Pulmonary artery endothelial cell (primary cell): ENCODE data around the gene NCAPG2. TPM values are rescaled to one million over a fixed set of nuclear protein-coding genes. Genes with fewer than 3 reads are reported as not detected.
A peak's percentile ranks its signal among the peaks of the same experiment; 100 is the strongest.
"Not testable (repeated sequence)": the region's sequence is repeated elsewhere in the genome, so short reads cannot be mapped to it uniquely, and the experiment has no call there.

Experiments
- DNase-seq: peaks from one replicate; pipeline ENCODE4 v3.0.0-alpha.2; 2011; ENCODE audit warnings: low read depth, low spot score
- total RNA-seq: library from RNA; depleted of rRNA; stranded (reverse); fragments of >200 nt; gene quantifications from 2 replicates; pipeline ENCODE4 v1.2.3, GENCODE V29; 2014

The NCAPG2 gene
- total RNA-seq, 1 donor from 2014 or later: 27.4 TPM

DNA sequence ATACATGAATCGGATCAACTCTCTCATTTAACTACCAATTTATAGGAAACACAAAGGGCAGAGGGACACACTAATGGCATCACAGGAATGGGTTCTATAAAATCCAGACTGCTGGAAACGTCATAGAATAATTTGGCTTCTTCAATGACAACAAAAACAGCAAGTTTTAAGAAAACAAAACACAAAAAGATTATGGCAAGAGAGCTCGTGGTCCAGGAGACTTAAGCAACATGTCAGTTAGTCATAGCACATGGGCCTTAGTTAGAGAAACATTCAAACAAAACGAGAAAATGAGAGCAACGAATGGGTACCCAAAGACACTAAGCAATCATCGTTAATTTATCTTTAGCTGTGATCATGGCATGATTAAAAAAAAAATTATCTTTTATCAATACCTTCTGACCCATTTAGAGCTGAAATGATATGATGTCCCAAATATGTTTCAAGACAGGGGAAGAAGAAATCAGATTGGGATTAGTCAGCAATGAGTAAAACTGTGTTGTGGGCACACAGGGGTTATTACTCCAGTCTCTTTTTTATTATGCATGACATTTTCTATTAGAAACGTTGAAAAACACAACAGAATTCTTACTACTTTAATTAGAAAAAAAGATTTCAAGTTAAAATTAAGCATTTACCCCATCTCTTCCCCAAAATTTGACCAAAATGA lies 28.3 kb downstream of the NCAPG2 start:
- DNase-seq: no peak

DNA sequence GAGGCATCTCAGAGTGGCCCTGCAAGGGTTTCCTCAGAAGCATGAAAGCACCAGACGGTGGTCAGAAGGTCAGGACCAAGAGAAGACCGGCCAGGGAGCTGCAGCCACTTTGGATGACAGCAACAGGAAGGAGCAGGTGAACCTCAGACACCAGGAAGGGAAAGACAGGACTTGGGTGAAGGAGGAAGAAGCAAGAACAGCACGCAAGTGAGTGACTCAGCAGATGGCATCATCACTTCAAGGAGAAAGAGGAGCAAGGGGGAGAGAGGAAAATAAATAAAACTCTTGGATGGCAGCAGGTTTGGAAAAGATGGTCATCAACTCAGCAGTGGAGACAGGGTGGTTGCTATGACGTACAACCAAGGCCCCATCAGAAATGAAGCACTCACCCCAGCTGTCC lies 31.6 kb downstream of the NCAPG2 start:
- DNase-seq: no peak

DNA sequence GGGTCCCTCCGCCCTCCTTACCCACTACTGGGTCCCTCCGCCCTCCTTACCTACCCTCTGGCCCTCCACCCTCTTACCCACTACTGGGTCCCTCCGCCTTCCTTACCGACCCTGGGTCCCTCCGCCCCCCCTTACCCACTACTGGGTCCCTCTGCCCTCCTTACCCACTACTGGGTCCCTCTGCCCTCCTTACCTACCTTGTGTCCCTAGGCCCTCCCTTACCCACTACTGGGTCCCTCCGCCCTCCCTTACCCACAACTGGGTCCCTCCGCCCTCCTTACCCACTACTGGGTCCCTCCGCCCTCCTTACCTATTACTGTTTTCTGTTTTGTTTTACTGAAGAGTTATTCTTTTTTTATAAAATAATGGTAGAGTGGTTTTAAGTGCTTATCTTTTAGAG lies 36.5 kb downstream of the NCAPG2 start:
- not testable (repeated sequence) for DNase-seq

DNA sequence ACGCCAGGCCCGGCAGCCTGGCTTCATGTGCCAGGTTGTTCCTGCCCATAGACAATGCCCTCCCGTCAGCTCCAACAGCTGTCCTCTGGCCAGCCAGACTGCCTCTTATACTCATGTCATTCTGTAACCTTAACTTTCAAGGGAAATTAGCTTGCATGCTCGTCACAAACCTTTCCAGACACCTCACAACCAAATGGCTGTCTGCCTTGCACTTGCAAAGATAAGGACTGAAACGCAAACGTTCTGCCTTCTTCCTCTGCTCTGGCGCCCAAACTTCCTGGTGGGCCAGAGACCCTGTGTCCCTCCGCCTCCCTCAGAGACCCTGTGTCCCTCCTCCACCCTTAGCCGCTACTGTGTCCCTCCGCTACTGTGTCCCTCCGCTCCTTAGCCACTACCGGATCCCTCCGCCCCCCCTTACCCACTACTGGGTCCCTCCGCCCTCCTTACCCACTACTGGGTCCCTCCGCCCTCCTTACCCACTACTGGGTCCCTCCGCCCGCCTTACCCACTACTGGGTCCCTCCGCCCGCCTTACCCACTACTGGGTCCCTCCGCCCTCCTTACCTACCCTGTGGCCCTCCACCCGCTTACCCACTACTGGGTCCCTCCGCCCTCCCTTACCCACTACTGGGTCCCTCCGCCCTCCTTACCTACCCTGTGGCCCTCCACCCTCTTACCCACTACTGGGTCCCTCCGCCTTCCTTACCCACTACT lies 37.5 kb downstream of the NCAPG2 start:
- not testable (repeated sequence) for DNase-seq

DNA sequence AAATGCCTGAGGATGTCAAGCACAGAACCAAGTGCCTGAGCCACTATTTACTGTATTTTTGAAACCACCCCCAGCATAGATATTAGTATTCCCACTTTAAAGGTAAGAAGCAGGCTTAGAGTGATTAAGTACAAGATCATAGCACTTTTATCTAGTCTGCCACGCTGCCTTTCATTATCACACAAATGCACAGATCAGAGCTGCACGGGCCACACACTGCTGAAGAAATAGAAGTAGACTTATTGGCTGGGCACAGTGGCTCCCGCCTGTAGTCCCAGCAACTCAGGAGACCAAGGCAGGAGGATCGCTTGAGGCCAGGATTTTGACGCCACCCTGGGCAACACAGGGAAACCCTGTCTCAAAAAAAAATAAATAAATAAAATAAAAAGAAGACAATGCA lies 38.2 kb downstream of the NCAPG2 start:
- no peak for DNase-seq

DNA sequence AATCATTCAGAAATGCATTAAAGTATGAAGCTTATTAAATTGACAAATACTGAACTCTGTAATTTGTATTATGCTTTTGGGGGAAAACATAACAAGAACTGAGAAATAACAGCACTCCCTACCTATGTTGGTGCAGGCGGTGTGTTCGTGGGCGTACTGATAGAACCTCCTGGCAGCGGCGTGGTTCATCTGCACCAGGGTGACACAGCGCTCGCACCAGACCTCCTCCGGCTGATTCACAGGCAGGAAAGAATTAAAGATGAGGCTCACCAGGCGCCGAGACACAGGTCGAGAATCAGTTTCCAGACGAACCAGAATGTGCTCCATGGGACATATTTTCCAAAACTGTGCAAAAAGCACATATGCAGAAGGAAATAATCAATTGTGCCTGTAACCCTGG lies 40.2 kb downstream of the NCAPG2 start:
- no peak for DNase-seq

DNA sequence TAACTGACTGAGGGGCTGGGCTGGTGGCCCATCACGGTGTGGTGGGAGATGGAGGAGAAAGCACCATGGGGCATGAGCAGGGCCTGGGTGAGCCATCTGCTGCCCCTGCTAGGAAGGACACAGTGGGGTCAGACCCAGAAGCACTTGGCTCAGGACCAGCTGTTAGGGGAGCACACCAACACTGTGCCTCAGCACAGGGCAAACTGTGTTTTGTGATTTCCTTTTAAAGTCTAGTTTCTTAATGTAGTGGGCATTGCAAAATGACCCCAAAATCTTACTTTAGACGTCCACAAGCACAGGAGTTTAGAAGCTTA lies 41.2 kb downstream of the NCAPG2 start:
- DNase-seq: no peak

DNA sequence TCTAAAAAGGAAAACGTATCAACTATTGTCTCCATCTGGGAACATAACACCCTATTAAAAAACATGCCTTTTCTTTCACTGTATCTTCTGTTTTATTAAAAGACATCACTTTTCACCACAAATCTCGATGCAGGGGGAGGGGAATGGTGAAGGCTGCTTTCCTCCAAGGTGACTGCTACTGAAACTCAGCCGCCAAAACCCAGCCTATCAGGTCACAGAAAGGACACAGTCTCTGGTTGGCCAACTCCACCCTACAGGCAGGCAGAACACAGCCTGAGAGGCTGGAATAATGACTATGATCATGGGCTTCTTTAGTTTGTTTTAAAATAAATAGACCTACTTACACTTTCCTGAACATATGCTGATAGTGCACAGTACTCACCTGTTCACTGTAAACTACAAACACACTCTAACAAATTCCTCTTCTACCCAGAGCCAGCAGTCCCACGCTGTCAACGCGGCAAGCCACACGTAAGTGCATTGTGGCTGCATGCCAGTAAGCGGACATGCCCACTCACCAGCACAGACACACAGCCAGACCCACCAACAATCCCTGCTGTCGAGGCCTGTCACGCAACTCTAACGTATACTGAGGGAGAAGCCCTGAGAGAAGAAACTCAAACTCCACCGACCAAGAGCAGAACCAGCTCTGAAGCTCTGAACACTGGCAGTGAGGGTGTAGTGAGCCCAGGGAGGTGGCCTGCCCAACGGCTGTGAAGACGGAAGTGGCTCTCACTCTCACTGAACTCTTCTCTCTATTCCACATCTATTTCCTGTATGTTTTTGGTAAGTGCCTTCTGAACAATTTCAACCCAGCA lies 41.8 kb downstream of the NCAPG2 start:
- DNase-seq: no peak

DNA sequence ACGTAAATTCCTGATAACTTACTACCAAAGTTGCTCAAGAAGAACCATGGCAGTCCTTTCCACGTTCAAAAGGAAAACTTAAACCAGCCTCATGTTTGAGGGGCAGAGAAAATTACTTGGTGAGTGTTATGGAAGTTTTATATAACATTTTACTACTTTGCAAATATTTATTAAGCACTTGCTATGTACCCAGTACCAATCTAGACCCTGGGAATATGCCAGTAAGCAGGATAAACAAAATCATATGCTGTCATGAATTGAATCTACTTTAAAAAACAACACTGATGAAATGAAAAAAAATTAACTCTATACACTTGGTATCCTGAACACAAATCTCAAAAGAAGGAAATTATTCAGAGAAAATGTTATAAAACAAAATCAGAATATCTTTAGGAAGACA lies 46.1 kb downstream of the NCAPG2 start:
- no peak for DNase-seq

DNA sequence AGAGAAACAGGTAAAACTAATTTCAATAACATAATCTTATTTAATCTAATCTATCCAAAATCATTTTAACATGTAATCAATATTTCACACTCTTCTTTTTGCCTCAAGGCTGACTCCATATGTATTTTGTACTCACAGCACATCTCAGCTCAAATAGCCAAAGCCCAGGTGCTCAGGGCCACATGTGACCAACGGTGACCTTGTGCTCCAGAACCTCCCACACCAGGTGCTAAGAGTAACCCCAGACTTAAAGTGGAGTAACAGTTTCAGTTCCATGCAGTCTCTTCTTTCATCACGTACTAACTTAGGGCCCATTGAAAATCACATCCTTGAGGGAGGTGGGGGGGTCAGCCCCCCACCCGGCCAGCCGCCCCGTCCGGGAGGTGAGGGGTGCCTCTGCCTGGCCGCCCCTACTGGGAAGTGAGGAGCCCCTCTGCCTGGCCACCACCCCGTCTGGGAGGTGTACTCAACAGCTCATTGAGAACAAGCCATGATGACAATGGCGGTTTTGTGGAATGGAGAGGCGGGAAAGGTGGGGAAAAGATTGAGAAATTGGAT lies 47.3 kb downstream of the NCAPG2 start:
- no peak for DNase-seq

DNA sequence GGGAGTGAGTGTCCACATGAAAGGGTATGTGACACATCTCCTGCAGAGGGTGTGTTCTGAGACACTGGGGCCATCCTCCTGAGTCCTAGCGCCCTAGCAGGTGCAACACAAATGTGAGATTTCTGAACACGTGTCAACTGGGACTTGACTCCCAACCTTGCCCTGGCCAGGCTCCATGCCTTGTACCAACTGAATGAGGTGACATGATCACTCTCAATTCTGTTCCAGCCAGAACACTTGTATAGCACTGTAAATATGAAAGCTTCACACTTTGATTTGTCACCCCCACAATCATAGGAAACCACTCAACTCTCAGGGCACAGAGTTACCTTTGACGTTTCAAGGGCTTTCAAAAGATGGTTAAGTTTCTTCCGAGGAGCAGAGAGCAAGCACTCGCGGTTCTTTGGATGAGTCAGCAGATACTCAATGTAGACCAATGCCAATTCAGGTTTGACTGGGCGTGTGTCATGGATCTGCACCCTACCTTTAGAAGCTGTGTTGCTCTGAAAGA lies 48.6 kb downstream of the NCAPG2 start:
- no peak for DNase-seq

DNA sequence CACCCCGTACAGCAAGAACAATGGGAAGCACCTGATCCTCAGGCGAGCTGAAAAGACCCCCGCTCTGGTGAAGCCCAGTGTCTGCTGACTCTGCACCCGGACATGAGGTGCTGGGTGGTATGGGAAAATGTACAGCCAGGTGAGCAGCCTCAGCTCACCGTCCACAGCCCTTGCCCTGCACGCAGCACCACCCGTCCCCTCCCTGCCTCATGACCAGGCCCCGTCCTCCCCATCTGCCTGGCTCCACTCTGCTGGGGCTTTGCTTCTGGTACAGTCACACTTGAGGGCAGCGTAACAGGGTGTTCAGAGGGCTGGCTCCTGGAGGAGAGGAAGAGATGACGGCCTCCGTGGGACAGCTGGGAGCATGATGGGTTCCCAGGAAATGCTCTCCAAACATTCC lies 49.1 kb downstream of the NCAPG2 start:
- no peak for DNase-seq

DNA sequence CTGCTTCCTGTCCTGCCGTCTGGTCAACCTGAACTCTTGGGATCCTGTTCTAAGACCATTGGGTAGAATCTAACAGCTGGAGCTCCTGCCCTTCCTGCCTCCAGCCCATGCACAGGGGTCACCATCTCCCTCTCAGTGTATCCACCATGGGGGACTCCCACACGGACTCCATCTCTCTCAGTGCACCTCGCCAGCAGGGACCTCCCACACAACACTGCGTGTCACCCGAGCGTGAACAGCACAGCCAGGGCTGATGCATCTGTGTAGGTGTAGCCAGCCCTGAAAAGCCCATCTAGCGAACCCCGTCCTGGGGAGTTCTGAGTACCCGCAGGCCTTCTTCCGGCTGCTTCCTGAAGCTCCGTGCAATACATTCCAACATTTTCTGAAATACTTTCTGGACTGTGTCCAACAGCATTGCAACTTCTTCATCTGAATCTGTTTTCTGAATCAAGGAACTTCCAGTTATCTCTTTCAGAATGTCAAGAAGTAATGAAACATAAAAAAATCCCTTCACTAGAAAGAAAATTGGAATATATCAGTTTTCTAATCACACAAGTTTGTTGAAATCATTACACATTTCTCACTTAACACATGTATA lies 52.5 kb downstream of the NCAPG2 start:
- DNase-seq: no peak

DNA sequence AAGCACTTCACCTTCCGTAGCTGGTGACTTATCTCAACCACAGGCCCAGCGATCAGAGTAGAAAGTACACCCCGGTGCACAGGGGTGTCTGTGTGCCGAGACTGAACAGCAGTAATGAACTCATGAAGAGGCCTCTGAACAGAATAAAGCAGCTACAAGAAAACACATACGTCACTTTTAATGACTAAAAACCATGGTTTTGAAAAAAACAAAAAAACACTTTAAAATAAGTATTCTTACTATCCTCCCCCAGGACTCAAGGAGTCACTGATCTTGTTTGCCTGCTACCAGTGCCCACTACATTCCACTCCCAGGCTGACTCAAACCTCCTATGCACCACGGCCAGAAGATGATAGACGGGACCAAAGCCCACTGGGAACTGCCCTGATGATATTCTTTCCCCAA lies 53.8 kb downstream of the NCAPG2 start:
- DNase-seq: no peak

DNA sequence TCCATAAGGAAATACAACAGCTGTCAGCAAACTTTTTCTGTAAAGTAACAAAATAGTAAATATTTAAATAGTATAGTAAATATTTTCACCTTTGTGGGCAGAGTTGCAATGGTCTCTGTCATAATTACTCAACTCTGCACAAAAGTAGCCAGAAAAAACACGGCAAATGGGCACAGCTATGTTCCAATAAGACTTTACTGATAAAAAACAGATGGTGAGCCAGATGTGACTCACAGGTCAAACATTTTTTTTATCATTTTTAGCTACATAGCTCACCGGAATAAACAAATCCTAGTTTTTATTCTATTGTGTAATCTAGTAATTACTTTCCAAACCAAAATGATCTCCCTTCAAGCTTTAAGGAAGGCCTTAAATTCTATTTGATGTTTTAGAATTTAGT lies 55.3 kb downstream of the NCAPG2 start:
- peak; percentile 55 for DNase-seq

DNA sequence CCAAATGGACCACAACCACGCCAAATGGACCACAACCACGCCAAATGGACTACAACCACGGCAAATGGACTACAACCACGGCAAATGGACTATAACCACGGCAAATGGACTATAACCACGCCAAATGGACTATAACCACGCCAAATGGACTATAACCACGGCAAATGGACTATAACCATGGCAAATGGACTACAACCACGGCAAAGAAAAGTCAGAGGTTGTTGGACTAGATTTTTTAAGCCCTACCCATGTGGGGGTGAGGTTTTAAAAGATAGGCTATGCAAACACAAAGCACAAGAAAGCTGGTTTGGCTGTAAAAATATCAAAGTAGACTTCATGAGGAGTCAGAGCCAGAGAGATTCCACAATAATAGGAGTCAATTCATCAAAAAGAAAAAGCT lies 55.8 kb downstream of the NCAPG2 start:
- DNase-seq: no peak

DNA sequence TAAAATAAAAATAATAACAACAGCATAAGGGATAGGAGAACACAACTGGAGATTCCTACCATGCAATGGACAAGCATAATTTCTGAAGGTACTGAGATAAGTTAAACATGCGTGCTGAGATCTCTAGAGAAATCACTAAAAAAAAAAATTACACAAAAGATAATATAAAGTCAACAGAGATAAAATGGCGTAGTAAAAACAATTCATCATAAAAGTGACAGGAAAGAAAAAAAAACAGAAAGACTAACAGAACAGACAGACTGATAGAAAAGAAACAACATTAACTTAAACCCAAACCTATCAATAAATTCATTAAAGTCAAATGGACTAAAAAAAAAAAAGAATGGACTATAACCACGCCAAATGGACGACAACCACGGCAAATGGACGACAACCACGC lies 56.4 kb downstream of the NCAPG2 start:
- no peak for DNase-seq

DNA sequence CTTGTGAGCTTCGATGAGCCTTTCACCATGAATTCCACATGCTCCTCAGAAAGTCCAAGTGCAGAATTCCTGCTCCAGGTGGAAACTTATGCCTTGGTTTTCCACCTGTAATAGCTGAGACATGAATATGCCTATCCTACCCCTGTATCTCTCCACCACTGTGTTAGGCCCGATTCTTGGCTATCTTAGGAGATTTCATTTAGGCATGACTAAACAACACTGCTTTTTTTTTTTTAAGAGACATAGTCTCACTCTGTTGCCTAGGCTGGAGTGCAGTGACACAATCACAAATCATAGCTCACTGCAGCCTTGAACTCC lies 57.2 kb downstream of the NCAPG2 start:
- DNase-seq: no peak

DNA sequence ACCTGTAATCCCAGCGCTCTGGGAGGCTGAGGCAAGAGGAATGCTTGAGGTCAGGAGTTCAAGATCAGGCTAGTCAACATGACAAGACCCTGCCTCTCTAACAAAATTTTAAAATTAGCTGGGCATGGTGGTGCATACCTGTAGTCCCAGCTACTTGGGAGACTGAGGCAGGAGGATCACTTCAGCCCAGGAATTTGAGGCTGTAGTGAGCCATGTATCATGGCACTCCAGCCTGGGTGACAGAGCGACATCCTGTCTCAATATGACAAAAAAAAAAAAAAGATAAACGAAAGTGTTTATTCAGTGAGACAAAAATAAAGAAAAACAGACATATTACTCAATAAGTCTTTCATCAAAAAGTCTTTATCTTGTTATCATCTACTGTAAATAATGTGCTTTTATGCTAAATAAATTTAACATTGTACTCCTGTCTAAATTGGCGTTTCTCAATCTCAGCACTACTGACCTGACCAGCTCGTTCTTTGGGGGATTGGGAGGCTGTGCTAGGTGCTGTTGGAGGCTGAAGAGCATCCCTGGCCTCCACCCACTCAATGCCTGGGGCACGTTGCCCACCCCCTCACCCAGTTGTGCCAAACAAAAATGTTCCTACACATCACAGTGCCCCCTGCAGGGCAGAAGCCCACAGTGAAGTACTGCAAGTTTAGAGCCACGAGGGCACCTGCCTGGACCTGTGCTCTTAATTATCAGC lies 57.7 kb downstream of the NCAPG2 start:
- DNase-seq: no peak

DNA sequence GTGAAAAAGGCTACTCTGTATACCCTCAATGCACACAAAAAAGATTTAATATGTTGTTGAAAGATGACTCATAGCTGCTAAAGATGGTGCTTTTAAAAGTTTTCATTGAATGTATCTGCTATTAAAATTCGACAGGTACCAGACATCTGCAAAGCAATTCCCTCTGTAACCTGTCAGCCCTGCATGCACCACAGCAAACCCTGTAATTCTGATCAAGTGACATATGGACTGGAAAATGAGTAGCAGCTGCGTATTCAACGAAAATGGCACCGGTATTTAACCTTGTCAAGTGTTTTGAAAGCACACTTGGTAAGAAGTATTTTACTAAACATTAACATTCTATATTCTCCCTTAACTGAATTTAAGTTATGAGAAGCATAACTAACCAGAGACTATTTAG lies 58.8 kb downstream of the NCAPG2 start:
- DNase-seq: no peak

DNA sequence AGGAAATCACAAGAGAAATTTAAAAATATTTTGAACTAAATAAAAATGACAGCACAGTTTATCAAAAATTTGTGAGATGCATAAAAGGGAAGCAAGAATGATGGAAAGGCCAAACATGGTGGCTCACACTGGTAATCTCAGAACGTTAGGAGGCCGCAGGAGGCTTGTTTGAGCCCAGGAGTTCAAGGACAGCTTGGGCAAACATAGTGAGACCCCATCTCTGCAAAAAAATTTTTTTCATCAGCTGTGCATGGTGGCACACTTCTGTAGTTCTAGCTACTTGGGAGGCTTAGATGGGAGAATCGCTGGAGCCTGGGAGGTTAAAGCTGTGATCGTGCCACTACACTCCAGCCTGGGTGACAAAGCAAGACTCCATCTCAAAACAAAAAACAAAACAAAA lies 62.5 kb downstream of the NCAPG2 start:
- no peak for DNase-seq
